ENCODE results near the gene MED25.

MED25 gene

DNA sequence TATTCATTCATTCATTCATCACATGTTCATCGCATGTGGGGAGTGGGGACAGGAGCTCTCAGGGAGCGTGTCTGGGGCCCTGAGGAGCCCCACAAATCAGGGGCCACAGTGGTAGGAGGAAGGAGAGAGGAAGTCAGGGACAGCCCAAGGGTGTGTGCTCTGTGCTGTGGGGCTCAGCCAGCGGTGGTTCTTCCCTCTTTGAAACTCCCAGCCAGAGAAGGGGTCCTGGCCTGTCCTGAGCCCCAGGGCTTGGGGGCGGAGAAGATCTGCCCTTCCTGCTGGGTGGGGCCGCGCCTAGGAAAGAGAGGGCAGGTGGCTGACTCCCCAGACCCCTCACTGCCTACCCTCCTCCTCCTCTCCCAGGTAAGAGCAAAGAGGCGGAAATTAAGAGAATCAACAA, 36.7 kb upstream of the MED25 start:
- no peaks in the 10 kb centered on the region for H3K27me3 ChIP-seq (ENCODE audit: insufficient read depth, poor library complexity, severe bottlenecking)
- DNase-seq (ENCODE audit: low read depth in 1 of 2, low spot score in 1 of 2): peak in 1 of 2 experiments; percentile 24
- peak overlapping the region; percentile 37 for H3K27ac ChIP-seq (replicated peaks)
- TF ChIP-seq POLR2AphosphoS5 (IDR thresholded peaks at IDR 0.05; ENCODE audit: low read depth): no peak
- peak; percentile 72; the same call in 1 of the 2 replicates for TF ChIP-seq SPI1 (IDR thresholded peaks at IDR 0.05; ENCODE audit: borderline replicate concordance, low read depth)
- no peak overlapping the region for H3K4me3 ChIP-seq (replicated peaks; ENCODE audit: insufficient read depth, low read length)

GRCh38 chr19:49782515-49782914, 35.6 kb upstream of the MED25 start:
- TF ChIP-seq POLR2AphosphoS5 (IDR thresholded peaks at IDR 0.05; ENCODE audit: low read depth) (no peak), CTCF (IDR thresholded peaks at IDR 0.05; ENCODE audit: insufficient read depth, low read length) (no peak), GABPA (IDR thresholded peaks at IDR 0.05; ENCODE audit: low read depth) (no peak), SPI1 (IDR thresholded peaks at IDR 0.05; ENCODE audit: borderline replicate concordance, low read depth) (no peak)
- TF ChIP-seq, protein P1, sequence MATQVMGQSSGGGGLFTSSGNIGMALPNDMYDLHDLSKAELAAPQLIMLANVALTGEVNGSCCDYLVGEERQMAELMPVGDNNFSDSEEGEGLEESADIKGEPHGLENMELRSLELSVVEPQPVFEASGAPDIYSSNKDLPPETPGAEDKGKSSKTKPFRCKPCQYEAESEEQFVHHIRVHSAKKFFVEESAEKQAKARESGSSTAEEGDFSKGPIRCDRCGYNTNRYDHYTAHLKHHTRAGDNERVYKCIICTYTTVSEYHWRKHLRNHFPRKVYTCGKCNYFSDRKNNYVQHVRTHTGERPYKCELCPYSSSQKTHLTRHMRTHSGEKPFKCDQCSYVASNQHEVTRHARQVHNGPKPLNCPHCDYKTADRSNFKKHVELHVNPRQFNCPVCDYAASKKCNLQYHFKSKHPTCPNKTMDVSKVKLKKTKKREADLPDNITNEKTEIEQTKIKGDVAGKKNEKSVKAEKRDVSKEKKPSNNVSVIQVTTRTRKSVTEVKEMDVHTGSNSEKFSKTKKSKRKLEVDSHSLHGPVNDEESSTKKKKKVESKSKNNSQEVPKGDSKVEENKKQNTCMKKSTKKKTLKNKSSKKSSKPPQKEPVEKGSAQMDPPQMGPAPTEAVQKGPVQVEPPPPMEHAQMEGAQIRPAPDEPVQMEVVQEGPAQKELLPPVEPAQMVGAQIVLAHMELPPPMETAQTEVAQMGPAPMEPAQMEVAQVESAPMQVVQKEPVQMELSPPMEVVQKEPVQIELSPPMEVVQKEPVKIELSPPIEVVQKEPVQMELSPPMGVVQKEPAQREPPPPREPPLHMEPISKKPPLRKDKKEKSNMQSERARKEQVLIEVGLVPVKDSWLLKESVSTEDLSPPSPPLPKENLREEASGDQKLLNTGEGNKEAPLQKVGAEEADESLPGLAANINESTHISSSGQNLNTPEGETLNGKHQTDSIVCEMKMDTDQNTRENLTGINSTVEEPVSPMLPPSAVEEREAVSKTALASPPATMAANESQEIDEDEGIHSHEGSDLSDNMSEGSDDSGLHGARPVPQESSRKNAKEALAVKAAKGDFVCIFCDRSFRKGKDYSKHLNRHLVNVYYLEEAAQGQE (IDR thresholded peaks at IDR 0.05; ENCODE audit: insufficient replicate concordance, low read depth): no peak
- DNase-seq (ENCODE audit: low read depth in 1 of 2, low spot score in 1 of 2): no peak
- Histone ChIP-seq H3K4me3 (replicated peaks; ENCODE audit: insufficient read depth, low read length) (no peak overlapping the region), H3K27me3 (ENCODE audit: insufficient read depth, poor library complexity, severe bottlenecking) (no peaks in the 10 kb centered on the region), H3K27ac (replicated peaks) (no peak overlapping the region)

DNA sequence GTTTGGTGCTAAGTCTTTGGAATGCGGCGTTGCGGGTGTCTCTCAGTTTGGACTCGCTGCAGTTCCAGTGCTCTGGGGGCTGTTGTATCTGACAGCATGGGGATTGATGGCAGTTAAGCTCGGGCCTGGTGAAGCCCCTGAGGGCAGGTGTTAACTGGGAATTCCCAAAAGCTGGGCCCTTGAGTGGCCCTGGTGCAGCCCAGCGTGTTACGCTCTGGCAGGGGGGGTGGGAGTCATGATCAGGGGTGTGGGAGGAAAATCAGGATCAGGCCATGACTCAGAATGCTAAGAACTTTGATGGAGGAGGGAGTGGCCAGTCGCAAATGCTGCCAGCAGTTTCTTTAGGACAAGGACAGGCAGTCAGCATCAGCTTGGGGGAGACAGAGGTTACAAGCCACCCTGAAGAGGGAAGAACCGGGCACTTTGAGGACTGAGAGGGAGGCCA, 31.7 kb upstream of the MED25 start:
- no peak overlapping the region for H3K4me3 ChIP-seq (replicated peaks; ENCODE audit: insufficient read depth, low read length)
- H3K27ac ChIP-seq (replicated peaks): no peak overlapping the region
- no peak for TF ChIP-seq POLR2AphosphoS5 (IDR thresholded peaks at IDR 0.05; ENCODE audit: low read depth)
- TF ChIP-seq, protein P1 (IDR thresholded peaks at IDR 0.05; ENCODE audit: insufficient replicate concordance, low read depth): no peak
- TF ChIP-seq GABPA (IDR thresholded peaks at IDR 0.05; ENCODE audit: low read depth): no peak
- TF ChIP-seq SPI1 (IDR thresholded peaks at IDR 0.05; ENCODE audit: borderline replicate concordance, low read depth): no peak
- TF ChIP-seq CTCF (IDR thresholded peaks at IDR 0.05; ENCODE audit: insufficient read depth, low read length): no peak
- H3K27me3 ChIP-seq (ENCODE audit: insufficient read depth, poor library complexity, severe bottlenecking): no peaks in the 10 kb centered on the region
- DNase-seq (ENCODE audit: low read depth in 1 of 2, low spot score in 1 of 2): no peak

DNA sequence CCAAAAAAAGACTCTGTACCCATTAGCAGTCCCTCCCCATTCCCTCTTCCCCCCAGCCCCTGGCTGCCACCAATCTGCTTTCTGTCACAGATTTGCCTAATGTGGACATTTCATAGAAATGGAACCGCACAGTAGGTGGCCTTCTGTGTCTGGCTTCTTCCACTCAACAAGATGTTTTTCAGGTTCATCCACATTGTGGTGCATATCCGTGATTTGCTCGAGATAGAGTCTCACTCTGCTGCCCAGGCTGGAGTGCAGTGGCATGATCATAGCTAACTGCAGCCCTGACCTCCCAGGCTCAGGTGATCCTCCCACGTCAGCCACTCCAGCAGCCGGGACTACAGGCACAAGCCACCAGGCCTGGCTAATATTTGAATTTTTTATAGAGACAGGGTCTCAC, 30.3 kb upstream of the MED25 start:
- Histone ChIP-seq H3K4me3 (replicated peaks; ENCODE audit: insufficient read depth, low read length) (no peak overlapping the region), H3K27ac (replicated peaks) (no peak overlapping the region), H3K27me3 (ENCODE audit: insufficient read depth, poor library complexity, severe bottlenecking) (no peaks in the 10 kb centered on the region)
- DNase-seq (ENCODE audit: low read depth in 1 of 2, low spot score in 1 of 2): no peak
- TF ChIP-seq SPI1 (IDR thresholded peaks at IDR 0.05; ENCODE audit: borderline replicate concordance, low read depth) (no peak), POLR2AphosphoS5 (IDR thresholded peaks at IDR 0.05; ENCODE audit: low read depth) (no peak), GABPA (IDR thresholded peaks at IDR 0.05; ENCODE audit: low read depth) (no peak), CTCF (IDR thresholded peaks at IDR 0.05; ENCODE audit: insufficient read depth, low read length) (no peak)
- TF ChIP-seq, protein P1 (IDR thresholded peaks at IDR 0.05; ENCODE audit: insufficient replicate concordance, low read depth): no peak
